SK-N-SH (cell line): Measurements from ENCODE around the gene DLG2.

Source experiments
- CTCF ChIP-seq: fragments of 200-600 bp; sonication (generic); IDR thresholded peaks from 2 replicates; pipeline ENCODE4 v1.6.1; 2017; ENCODE audit warnings: antibody characterized with exemption, mild to moderate bottlenecking, moderate library complexity
- EP300 ChIP-seq, 2 experiments: IDR thresholded peaks; 2 replicates each; pipeline versions ENCODE4 v1.4.0 to v1.6.1; 2012; ENCODE audit warnings: borderline replicate concordance in 1 of 2, low read depth in 1 of 2, low read length in 1 of 2
- FOXM1 ChIP-seq: IDR thresholded peaks from 2 replicates; pipeline ENCODE4 v1.4.0; 2012; ENCODE audit warnings: low read depth, mild to moderate bottlenecking
- JUND ChIP-seq: IDR thresholded peaks from 2 replicates; pipeline ENCODE4 v1.4.0; 2012
- MXI1 ChIP-seq: IDR thresholded peaks from 2 replicates; pipeline ENCODE4 v1.6.1; 2012; ENCODE audit warnings: mild to moderate bottlenecking, low read depth, low read length, improper control_type of control experiment
- NFIC ChIP-seq: IDR thresholded peaks from 2 replicates; pipeline ENCODE4 v1.4.0; 2012; ENCODE audit warnings: borderline replicate concordance
- POLR2AphosphoS5 ChIP-seq: IDR thresholded peaks from 2 replicates; pipeline ENCODE4 v1.6.1; 2012; ENCODE audit warnings: low read depth, low read length
- SIN3A ChIP-seq: IDR thresholded peaks from 2 replicates; pipeline ENCODE4 v1.6.1; 2012; ENCODE audit warnings: low read depth, mild to moderate bottlenecking, low read length, moderate library complexity, borderline replicate concordance
- TF ChIP-seq, protein P1 (sequence below): IDR thresholded peaks from 2 replicates; pipeline ENCODE4 v1.4.0; 2012; ENCODE audit warnings: low read depth, borderline replicate concordance

DNA sequence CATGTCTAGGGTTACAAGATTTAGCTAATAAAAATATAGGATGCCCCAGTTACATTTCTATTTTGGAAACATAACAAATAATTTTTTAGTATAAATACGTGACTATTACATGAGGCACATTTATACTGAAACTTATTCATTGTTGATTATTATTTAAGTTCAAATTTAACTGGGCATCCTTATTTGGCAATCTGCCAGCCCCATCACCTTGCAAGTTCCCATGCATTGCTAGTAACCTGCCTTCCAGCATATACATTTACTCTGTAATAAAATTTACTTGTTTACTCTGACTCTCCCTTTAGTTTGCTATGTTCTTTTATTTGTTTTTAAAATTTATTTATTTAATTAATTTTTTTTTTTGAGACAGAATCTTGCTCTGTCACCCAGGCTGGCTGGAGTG is 1686.1 kb downstream of the DLG2 start:
- no peak for TF ChIP-seq EP300 (IDR thresholded peaks at IDR 0.05; ENCODE audit: borderline replicate concordance in 1 of 2, low read depth in 1 of 2, low read length in 1 of 2)
- TF ChIP-seq POLR2AphosphoS5 = no peak
- TF ChIP-seq, protein P1, sequence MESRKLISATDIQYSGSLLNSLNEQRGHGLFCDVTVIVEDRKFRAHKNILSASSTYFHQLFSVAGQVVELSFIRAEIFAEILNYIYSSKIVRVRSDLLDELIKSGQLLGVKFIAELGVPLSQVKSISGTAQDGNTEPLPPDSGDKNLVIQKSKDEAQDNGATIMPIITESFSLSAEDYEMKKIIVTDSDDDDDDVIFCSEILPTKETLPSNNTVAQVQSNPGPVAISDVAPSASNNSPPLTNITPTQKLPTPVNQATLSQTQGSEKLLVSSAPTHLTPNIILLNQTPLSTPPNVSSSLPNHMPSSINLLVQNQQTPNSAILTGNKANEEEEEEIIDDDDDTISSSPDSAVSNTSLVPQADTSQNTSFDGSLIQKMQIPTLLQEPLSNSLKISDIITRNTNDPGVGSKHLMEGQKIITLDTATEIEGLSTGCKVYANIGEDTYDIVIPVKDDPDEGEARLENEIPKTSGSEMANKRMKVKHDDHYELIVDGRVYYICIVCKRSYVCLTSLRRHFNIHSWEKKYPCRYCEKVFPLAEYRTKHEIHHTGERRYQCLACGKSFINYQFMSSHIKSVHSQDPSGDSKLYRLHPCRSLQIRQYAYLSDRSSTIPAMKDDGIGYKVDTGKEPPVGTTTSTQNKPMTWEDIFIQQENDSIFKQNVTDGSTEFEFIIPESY = no peak
- no peak for TF ChIP-seq JUND
- no peak for TF ChIP-seq NFIC
- TF ChIP-seq SIN3A = no peak
- TF ChIP-seq CTCF = no peak
- no peak for TF ChIP-seq MXI1
- no peak for TF ChIP-seq FOXM1
